OCI-LY3 (cell line): ENCODE data around the gene OR2AT4.

Experiments
- EZH2phosphoT487 ChIP-seq: fragments of 200-600 bp; shearing (Covaris generic); IDR thresholded peaks from 2 replicates; pipeline ENCODE4 v1.6.1; 2018; ENCODE audit warnings: antibody characterized with exemption, mixed run types, low read depth
- TF ChIP-seq, protein P1 (sequence below): fragments of 200-600, 300-600 bp; sonication (generic); IDR thresholded peaks from 2 replicates; pipeline ENCODE4 v1.5.1; 2014; ENCODE audit warnings: antibody characterized with exemption, low read length, low read depth

DNA sequence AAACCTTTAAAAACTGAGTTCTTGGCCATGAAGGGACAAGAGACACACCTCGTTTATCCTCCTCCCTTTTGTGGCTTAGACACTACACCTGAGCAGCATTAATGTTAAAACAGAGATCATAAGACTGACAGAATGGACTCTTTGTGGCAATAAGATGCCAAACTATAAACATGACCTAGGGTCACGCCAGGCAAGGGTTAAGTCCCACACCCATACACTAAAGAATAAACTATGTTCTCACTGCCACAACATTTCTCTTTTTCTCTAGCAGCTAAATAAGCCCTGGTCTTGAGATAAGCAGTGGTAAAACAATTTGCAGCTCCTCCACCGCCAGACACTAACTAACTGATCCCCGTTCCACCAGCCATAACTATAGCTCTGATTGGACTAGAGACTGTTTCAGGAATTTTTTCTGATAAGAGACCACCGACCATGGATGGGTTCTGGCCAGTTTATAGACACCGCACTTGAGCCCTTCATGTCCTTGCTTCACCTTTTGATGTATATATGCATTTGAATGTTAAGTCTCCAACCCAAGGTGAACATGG, 49.4 kb upstream of the OR2AT4 start:
- TF ChIP-seq, protein P1, sequence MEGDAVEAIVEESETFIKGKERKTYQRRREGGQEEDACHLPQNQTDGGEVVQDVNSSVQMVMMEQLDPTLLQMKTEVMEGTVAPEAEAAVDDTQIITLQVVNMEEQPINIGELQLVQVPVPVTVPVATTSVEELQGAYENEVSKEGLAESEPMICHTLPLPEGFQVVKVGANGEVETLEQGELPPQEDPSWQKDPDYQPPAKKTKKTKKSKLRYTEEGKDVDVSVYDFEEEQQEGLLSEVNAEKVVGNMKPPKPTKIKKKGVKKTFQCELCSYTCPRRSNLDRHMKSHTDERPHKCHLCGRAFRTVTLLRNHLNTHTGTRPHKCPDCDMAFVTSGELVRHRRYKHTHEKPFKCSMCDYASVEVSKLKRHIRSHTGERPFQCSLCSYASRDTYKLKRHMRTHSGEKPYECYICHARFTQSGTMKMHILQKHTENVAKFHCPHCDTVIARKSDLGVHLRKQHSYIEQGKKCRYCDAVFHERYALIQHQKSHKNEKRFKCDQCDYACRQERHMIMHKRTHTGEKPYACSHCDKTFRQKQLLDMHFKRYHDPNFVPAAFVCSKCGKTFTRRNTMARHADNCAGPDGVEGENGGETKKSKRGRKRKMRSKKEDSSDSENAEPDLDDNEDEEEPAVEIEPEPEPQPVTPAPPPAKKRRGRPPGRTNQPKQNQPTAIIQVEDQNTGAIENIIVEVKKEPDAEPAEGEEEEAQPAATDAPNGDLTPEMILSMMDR = no peak
- TF ChIP-seq EZH2phosphoT487 = no peak
